ENCODE measurements around the gene FAM180B.

DNA sequence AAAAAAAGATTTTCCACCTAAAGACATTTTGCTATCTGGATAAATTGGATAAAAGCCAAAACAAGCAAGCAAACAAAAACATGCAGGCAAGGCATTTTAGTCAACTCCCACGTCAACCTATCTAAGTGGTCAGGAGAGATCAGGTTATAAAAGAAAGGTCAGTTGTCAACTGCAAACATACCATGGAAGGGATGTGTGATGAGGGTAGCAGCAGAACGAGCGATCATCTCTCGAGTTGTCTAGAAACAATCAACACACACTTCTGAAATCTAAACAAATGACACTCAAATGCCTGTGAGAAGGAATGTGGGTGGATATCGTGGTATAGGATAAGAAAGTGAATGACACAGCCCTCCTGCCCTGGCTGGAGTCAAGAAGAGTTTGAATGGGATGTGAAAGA, 45.0 kb downstream of the FAM180B start:
- TF ChIP-seq, protein P1, sequence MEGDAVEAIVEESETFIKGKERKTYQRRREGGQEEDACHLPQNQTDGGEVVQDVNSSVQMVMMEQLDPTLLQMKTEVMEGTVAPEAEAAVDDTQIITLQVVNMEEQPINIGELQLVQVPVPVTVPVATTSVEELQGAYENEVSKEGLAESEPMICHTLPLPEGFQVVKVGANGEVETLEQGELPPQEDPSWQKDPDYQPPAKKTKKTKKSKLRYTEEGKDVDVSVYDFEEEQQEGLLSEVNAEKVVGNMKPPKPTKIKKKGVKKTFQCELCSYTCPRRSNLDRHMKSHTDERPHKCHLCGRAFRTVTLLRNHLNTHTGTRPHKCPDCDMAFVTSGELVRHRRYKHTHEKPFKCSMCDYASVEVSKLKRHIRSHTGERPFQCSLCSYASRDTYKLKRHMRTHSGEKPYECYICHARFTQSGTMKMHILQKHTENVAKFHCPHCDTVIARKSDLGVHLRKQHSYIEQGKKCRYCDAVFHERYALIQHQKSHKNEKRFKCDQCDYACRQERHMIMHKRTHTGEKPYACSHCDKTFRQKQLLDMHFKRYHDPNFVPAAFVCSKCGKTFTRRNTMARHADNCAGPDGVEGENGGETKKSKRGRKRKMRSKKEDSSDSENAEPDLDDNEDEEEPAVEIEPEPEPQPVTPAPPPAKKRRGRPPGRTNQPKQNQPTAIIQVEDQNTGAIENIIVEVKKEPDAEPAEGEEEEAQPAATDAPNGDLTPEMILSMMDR (IDR thresholded peaks at IDR 0.05 in 4 of 5, conservative IDR thresholded peaks at IDR 0.05 in 1 of 5) = no peak
- TF ChIP-seq POLR2A (IDR thresholded peaks at IDR 0.05) = no peak
